ENCODE measurements around the gene IGF2BP2. TPM values are rescaled to one million over a fixed set of nuclear protein-coding genes. Genes with fewer than 3 reads are reported as not detected.

The IGF2BP2 gene
- total and polyA plus RNA-seq, 2 of the 8 experiments (the other 6 are each of a cell fraction or from before 2014, with no cell fraction given), result 7.4 to 121 TPM

DNA sequence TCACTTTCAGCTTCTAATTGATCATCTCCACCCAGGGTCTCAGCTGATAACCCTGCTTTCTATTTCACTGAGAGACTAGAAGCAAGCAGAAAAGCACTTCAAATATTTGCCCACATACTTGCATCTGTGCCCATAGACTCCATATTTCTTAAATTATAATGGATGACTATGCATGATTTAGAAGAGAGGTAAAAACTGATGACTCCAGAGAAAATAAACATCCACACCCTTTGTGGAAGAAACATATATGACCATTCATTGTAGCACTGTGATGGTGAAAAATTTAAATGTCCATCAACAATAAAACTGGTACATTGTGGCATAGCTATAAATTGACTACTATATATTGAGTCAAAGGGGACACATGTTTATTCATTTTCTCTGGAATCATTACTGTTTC, 7.1 kb upstream of the IGF2BP2 start:
- H3K56ac ChIP-seq (replicated peaks; ENCODE audit: insufficient read length, low read depth, low read length), result no peak overlapping the region
- no peak for FAIRE-seq
- H2BK15ac ChIP-seq (ENCODE audit: low read length), result no peak overlapping the region
- H4K20me1 ChIP-seq (replicated peaks in 1 of 2; ENCODE audit: control insufficient read depth in 1 of 2, insufficient read depth in 2 of 2, low read length in 2 of 2), result peaks cover 0 to 3% of the 10 kb centered on the region in 2 experiments
- no peak overlapping the region for H4K8ac ChIP-seq (ENCODE audit: extremely low read depth, insufficient read depth, low read length)
- no peaks in the 10 kb centered on the region for H3K27me3 ChIP-seq (replicated peaks in 1 of 4; ENCODE audit: control insufficient read depth in 3 of 4, extremely low read depth in 1 of 4, insufficient read depth in 3 of 4, low read length in 3 of 4)
- H3K4ac ChIP-seq (replicated peaks; ENCODE audit: insufficient read length, low read depth, low read length), result no peak overlapping the region
- no peak overlapping the region for H2AK5ac ChIP-seq (ENCODE audit: low read depth, low read length)
- no peak overlapping the region for H3K14ac ChIP-seq (ENCODE audit: insufficient read length)
- H2BK12ac ChIP-seq (ENCODE audit: low read depth, low read length), result no peak overlapping the region
- no peak overlapping the region for H2BK120ac ChIP-seq (replicated peaks; ENCODE audit: low read depth, low read length)
- CTCF ChIA-PET (ENCODE audit: partially characterized antibody), result interaction anchor here (0.5 to 1.3 kb wide), 3 partner anchors 14 to 71 kb away, joined by 3 to 4 read pairs (median 4); no protein-coding TSS in a partner anchor
- no peak overlapping the region for H3K9ac ChIP-seq (replicated peaks in 1 of 4; ENCODE audit: extremely low read depth in 1 of 4, low read depth in 3 of 4, low read length in 3 of 4)
- no peaks in the 10 kb centered on the region for H3K23me2 ChIP-seq (ENCODE audit: low read depth, low read length)
- H3K23ac ChIP-seq (ENCODE audit: insufficient read length), result no peak overlapping the region
- H3K4me3 ChIP-seq (ENCODE audit: extremely low read depth in 1 of 4, insufficient read depth in 2 of 4, low read depth in 3 of 4, low read length in 4 of 4), result no peak overlapping the region
- H4K91ac ChIP-seq (replicated peaks; ENCODE audit: insufficient read length, low read length), result no peak overlapping the region
- no peaks in the 10 kb centered on the region for H3K4me1 ChIP-seq (replicated peaks in 1 of 4; ENCODE audit: control insufficient read depth in 3 of 4, insufficient read depth in 4 of 4, low read length in 3 of 4)
- H3K18ac ChIP-seq (ENCODE audit: extremely low read depth, low read length), result no peak overlapping the region
- peaks cover 0 to 13% of the 10 kb centered on the region in 2 experiments; a peak in 2 of 4 replicates for H3K79me2 ChIP-seq (ENCODE audit: control insufficient read depth in 1 of 2, insufficient read depth in 2 of 2, low read length in 2 of 2)
- no peak overlapping the region for H2BK5ac ChIP-seq (ENCODE audit: low read depth, low read length)
- no peak overlapping the region for H3K27ac ChIP-seq (ENCODE audit: low read depth, low read length)
- DNase-seq (ENCODE audit: low read depth in 1 of 2, low spot score in 2 of 2), result no peak
- H3K36me3 ChIP-seq (ENCODE audit: control insufficient read depth in 2 of 4, insufficient read depth in 4 of 4, low read length in 3 of 4), result peaks cover 2 to 40% (median 14%) of the 10 kb centered on the region in 4 experiments; a peak in 7 of 8 replicates
- H3K79me1 ChIP-seq (ENCODE audit: low read depth, low read length), result no peaks in the 10 kb centered on the region
- H2BK20ac ChIP-seq (ENCODE audit: low read length), result no peak overlapping the region
- H4K5ac ChIP-seq (ENCODE audit: insufficient read length, low read depth, low read length), result no peak overlapping the region
- H3K9me3 ChIP-seq (ENCODE audit: insufficient read depth in 2 of 2, low read depth in 1 of 2, low read length in 1 of 2), result peaks cover 35 to 38% of the 10 kb centered on the region in 2 experiments
- no peak overlapping the region for H3K4me2 ChIP-seq (ENCODE audit: insufficient read depth in 1 of 2, low read depth in 2 of 2, low read length in 2 of 2)
- H2AFZ ChIP-seq (ENCODE audit: low read length), result no peak overlapping the region
- POLR2A ChIA-PET (ENCODE audit: partially characterized antibody), result interaction anchor here (1.1 to 1.7 kb wide), 7 partner anchors 9 to 104 kb away, joined by 3 to 6 read pairs (median 4); no protein-coding TSS in a partner anchor
- no peak for TF ChIP-seq CBX8 (IDR thresholded peaks at IDR 0.05; ENCODE audit: borderline replicate concordance, low read depth, low read length)
- no peak for TF ChIP-seq BACH1 (IDR thresholded peaks at IDR 0.05; ENCODE audit: low read length)
- TF ChIP-seq, protein P1, sequence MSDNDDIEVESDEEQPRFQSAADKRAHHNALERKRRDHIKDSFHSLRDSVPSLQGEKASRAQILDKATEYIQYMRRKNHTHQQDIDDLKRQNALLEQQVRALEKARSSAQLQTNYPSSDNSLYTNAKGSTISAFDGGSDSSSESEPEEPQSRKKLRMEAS (IDR thresholded peaks at IDR 0.05), result no peak
- no peak for TF ChIP-seq CTBP2 (IDR thresholded peaks at IDR 0.05; ENCODE audit: borderline replicate concordance, insufficient read depth, insufficient read length, low read length)
- TF ChIP-seq, protein P2, sequence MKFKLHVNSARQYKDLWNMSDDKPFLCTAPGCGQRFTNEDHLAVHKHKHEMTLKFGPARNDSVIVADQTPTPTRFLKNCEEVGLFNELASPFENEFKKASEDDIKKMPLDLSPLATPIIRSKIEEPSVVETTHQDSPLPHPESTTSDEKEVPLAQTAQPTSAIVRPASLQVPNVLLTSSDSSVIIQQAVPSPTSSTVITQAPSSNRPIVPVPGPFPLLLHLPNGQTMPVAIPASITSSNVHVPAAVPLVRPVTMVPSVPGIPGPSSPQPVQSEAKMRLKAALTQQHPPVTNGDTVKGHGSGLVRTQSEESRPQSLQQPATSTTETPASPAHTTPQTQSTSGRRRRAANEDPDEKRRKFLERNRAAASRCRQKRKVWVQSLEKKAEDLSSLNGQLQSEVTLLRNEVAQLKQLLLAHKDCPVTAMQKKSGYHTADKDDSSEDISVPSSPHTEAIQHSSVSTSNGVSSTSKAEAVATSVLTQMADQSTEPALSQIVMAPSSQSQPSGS (IDR thresholded peaks at IDR 0.05; ENCODE audit: low read length), result no peak
- TF ChIP-seq SP1 (IDR thresholded peaks at IDR 0.05; ENCODE audit: low read depth, low read length), result no peak
- TF ChIP-seq, protein P3, sequence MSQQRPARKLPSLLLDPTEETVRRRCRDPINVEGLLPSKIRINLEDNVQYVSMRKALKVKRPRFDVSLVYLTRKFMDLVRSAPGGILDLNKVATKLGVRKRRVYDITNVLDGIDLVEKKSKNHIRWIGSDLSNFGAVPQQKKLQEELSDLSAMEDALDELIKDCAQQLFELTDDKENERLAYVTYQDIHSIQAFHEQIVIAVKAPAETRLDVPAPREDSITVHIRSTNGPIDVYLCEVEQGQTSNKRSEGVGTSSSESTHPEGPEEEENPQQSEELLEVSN (IDR thresholded peaks at IDR 0.05), result no peak
- no peak for TF ChIP-seq ASH2L (IDR thresholded peaks at IDR 0.05; ENCODE audit: low read length)
- no peak for TF ChIP-seq TBP (IDR thresholded peaks at IDR 0.05; ENCODE audit: low read depth, low read length)
- TF ChIP-seq, protein P4, sequence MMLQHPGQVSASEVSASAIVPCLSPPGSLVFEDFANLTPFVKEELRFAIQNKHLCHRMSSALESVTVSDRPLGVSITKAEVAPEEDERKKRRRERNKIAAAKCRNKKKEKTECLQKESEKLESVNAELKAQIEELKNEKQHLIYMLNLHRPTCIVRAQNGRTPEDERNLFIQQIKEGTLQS (IDR thresholded peaks at IDR 0.05; ENCODE audit: insufficient read depth, low read depth, low read length), result no peak
- TF ChIP-seq SP4 (IDR thresholded peaks at IDR 0.05; ENCODE audit: low read length), result no peak
- TF ChIP-seq JUN (IDR thresholded peaks at IDR 0.05; ENCODE audit: low read depth, low read length), result no peak

Measured in H1 (cell line).